ENCODE data around the gene ORM1.

DNA sequence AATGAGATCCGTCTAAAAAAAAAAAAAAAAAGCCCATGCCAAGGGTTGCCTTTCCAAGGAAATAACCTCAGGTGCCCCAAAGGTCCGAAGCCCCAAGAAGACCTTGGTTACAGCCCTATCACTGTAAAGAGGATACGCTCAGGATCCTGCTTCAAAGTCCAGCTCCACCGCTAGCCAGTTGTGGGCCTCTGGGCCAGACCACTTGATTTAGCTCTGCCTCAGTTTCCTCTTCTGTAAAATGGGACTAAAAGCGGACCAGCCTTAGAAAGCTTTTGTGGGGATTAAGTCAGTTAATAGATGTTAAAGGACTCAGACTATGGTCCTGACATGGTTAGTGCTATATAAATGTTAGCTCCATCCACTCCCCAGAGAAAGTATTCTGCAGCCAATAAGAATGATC is 48.7 kb upstream of the ORM1 start:
- TF ChIP-seq, protein P1, sequence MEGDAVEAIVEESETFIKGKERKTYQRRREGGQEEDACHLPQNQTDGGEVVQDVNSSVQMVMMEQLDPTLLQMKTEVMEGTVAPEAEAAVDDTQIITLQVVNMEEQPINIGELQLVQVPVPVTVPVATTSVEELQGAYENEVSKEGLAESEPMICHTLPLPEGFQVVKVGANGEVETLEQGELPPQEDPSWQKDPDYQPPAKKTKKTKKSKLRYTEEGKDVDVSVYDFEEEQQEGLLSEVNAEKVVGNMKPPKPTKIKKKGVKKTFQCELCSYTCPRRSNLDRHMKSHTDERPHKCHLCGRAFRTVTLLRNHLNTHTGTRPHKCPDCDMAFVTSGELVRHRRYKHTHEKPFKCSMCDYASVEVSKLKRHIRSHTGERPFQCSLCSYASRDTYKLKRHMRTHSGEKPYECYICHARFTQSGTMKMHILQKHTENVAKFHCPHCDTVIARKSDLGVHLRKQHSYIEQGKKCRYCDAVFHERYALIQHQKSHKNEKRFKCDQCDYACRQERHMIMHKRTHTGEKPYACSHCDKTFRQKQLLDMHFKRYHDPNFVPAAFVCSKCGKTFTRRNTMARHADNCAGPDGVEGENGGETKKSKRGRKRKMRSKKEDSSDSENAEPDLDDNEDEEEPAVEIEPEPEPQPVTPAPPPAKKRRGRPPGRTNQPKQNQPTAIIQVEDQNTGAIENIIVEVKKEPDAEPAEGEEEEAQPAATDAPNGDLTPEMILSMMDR (conservative IDR thresholded peaks at IDR 0.05 in 1 of 2, IDR thresholded peaks at IDR 0.05 in 1 of 2; ENCODE audit: low read depth in 1 of 2, low read length in 2 of 2): no peak
- no peak for TF ChIP-seq EZH2 (IDR thresholded peaks at IDR 0.05; ENCODE audit: low read length, missing control alignments)
